Panc1 (cell line): ENCODE results near the gene RBMS1.

ENCODE experiments used
- CTCF ChIP-seq: fragments of 450-650 bp; IDR thresholded peaks from 2 replicates; pipeline ENCODE4 v1.5.1; 2017; ENCODE audit warnings: mild to moderate bottlenecking
- POLR2AphosphoS5 ChIP-seq: IDR thresholded peaks from 2 replicates; pipeline ENCODE4 v1.6.1; 2012; ENCODE audit warnings: mild to moderate bottlenecking, low read depth, low read length, moderate library complexity

GRCh38 chr2:160282063-160282580, 211.5 kb downstream of the RBMS1 start:
- TF ChIP-seq POLR2AphosphoS5 (no peak), CTCF (no peak)
